ENCODE measurements around the gene VPS37C.

The VPS37C gene

DNA sequence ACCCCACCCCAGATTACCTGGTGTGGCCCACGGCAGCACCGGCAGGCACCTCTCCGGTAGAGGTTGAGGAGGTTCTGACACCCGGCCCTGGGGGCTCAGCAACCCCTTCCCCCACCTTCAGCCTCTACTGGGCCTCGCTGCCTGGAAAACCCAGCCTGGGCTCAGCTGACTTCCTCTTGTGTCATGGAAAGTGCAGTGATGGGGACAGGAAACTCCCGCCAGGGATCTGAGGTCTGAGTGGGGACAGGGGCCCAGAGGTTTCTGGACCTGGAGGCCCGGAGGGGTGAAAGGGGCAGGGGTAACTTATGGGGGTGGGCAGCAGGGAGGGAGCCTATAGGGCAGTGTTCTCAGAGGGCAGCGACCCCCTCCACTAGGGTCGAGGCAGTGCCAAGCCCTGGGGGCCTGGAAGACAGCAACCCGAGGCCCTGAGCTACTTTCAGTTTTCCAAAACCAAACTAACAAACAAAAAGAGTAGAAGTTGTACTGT lies 68.9 kb downstream of the VPS37C start:
- DNase-seq: no peak

DNA sequence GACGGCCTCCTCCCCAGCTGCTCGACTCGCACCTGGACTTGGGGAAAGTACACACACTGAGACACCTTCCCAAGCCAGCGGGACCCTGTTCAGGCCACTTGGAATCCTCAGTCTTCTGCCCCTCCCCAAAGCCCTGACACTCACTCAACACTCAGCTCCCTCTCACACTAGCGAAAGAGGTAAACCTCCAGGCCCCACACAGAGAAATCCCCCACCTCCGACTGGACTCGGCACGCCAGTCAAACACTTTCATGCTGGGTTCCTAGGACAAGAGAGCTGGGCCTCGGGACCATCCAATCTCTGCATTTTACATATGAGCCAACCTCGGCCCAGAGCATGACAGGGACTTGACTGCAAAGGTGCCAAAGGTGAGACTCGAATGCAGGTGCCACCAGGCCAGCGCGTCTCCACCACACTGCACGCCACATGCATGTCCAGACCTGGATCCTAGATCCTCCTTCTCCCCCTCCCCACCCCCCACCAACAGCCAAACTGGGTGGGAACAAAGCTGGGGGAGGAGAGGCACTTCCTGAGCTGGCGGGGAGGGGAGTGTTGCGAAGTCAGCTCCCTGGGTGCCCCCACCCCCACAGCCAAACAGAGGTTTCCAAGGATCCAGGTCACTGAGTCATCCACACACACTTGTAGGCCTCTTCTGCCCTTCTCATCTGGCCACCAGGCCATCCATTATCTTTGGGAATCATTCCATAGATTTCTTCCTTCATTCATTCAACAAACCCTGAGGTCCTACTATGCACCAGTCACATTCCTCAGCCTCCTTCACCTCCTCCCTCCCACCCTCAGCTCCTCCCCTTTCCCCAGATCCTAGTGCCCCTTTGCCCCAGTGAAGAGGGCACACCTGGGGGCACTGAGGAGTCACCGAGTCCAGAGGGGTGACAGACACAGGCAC lies 69.6 kb downstream of the VPS37C start:
- no peak for DNase-seq

DNA sequence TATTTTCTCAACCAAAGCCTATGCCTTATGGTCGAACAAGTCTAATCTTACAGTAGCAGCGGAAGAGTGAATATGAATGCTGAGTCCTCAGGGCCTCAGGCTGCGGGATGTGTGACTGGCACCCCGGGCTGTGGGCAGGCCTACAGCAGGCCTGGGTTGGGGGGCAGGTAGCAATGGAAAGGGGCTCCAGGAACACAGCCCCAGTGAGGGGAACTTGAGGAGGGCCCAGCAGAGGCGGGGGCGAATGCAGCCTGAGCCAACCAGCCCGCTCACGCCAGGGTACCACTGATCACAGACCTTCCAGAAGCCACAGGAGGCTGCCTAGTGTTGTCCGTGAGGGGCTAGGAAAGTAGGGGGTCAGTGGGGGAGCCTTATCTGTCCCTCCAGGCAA lies 70.2 kb downstream of the VPS37C start:
- DNase-seq: no peak

DNA sequence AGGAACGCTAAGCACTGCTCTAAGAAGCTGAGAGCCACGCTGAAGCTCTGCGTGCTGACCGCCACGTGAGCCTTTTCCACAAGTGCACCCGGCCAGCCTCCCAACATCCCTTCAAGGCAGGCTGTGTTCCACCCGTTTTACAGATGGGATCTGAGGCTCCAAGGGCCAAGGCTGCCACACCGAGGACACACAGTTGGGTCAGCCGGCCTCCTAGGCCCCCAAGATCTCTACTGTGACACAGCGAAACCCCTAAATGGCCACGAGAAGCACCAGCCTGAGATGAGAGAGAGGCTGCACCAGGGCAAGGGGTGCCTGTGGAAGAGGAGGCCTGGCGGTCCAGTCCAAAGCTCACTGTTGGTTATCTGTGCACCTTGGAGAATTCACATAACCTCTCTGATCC lies 70.7 kb downstream of the VPS37C start:
- DNase-seq: no peak

DNA sequence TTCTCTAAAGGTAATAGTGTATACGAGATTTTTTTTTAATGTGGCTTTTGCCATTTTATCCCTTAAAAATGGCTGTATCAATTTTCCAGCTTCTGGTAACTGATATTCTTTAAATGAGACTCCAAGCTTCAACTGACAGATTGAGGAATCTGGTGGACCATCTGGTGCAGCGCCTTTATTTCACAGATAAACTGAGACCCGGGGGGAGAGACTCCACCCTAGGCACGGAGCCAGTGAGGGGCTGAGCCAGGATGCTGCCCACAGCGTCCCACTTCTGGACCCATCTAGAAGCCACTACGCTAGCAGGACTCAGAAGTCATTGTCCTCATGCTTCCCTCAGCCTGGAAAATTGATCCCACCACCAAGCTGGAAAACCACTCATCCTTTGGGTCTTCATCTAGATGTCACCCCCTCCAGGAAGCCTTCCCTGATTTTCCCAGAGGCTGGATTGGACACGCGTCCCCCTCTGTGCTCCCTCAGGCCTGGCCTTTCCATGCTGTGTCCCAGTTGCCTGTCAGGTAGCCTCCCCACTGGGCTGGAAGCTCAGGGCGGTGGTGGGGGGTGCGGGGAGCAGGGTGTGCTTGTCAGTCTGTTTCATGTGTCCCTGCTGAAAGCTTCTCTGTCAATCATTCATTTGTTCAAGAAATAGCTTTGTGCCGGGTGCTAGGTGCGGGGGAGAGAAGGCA lies 71.3 kb downstream of the VPS37C start:
- DNase-seq: no peak

DNA sequence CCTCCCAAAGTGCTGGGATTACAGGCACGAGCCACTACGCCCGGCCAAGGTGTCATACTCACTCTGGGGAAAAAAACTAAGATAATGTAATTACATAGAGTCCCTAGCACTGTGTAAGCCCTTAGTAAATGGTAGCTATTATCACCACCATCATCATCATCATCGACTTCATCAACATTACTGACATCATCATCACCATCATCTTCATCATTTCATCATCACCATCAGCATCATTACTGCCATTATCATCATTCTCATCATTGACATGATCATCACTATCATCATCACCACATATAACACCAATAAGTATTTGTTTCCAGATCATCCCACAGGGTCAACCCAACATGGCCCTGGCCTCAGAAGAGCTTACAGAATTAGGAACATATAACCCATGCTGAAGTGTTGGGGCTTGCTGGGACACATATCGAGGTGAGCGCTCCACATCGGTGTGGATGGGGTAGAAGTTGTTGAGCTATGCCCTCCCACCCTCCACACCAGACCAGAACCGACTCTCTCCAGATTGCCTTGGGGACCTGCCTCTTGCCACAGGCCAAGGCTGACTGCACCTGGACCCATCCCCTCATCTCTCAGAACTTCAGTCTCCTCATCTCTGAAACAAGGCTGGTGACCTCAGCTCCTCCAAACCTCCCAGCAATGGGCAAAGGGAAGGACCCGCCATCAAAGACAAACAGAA lies 73.7 kb downstream of the VPS37C start:
- DNase-seq: no peak

DNA sequence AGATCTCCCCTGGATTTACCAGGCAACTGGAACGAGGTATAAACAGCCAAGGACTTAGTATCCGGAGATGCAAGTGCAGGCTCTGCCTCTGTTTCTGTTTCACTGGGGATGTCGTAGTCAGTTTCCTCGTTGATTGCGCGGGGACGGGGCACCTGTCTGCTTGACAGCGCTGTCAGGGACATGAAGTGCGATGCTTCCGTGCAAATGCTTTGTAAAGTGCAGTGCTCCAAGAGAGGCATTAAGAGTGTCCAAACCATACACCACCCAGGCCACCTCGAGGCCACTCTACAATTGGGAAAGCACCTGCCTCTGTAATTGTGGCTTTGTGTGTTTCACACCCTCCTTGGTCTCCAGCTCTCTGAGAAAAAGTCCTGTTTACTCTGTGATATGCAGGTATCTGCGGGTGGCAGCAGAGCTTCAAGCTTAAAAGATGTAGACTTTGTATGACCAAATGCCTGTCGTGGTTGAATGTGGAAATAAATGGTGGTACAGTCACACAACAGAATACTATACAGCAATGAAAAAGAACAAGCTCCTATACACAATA lies 77.6 kb downstream of the VPS37C start:
- no peak for DNase-seq

DNA sequence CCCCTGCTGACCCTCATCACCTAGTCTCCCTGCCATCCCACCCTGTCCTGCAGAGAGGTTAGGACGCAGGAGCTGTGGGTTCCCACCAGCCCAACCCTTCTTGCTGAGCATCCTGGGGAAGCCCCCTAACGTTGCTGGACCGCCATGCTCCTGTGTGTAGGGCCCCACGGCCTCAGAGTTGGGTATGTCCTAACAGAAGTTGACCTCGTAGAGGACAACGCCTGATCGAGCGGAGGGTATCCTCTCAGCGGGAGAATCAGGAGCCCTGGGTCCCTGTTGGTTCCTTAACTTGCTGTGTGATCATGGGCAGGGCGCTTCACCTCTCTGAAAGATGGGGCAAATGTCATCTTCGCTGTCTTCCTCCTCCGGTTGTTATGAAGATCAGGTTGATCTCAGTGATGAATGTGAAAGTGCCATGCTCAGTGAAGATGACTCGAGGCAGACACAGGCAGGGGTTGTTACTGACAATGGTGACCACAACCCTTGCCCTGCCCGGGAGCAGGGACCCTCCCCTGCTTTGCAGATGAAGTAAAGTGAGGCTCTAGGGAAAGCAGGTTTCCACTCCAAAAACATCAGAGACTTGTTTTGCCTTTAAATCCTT lies 78.2 kb downstream of the VPS37C start:
- no peak for DNase-seq

DNA sequence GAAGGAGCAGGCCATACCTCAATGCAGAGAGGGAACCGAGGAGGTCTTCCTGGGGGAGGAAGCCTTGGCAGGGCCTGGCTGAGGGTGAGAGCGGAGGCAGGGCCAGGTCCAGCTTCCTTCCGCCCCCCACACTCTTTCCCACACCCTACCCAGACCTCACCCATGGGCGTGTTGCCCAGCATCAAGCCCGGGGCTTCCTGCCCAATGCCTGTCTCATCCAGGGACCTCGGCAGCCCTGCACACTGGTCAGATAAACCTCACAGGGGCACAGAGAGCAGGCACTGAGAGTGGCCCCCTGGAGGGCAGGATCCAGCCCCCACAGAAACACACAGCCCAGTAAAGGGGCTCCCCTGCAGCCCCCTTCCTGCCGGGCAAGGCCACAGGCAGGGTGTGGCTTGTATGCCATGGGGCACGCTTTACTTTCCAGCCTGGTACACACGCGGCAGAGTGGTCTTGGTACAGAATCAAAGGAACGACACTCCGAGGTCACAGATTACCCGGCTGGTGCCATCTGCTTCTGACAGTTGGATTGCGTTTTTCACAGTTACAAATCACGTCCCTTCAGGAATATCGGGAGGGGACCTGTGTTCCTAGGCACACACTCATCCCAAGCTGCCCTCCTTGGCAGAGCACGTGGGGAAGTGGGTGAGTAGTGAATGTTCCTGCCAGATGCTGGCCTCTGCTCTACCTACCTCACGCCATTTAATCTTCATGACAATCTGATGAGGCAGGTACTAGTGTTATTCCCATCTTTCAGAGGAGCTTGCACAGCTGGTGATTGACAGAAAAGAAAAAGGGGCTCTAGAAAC lies 79.0 kb downstream of the VPS37C start:
- no peak for DNase-seq

DNA sequence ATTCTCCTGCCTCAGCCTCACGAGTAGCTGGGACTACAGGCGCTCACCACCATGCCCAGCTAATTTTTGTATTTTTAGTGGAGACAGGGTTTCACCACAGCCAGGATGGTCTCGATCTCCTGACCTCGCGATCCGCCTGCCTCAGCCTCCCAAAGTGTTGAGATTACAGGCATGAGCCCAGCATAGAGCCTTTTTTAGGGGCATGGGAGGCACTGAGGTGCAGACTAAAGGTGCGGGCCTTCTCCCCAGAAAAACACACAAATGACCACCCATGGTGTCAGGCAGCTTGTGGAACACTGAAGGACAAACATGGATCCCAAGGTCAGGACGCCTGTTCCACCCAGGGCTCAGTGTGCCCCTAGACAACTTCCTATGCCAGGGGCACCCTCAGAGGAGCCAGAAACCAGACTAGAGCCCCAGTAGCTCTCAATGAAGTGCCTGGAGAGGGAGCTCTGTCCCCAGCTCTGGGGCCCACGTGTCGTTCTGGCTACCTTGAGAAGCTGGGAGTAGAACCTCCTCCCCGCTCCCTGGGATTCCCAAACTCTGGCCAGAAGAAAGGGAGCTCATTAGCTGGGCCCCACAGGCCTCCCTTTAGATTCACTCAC lies 80.1 kb downstream of the VPS37C start:
- no peak for DNase-seq

DNA sequence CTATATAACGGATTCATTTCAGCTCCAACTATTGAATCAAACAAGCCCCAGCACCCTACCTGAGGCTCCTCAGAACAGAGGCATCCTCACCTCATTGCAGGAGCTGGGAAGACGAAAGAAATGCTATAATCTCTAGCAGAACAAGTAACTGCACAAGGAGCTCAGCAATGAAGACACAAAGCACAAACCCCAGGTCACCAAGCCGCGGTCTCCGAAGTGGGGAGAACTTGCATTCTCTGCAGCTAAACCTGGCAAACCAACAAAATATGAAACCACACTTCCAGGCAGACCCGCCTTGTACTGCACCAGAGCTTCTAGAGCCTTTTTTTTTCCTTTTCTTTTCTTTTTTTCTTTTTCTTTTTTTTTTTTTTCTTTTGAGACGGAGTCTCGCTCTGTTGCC lies 80.7 kb downstream of the VPS37C start:
- no peak for DNase-seq

Measured in NCI-H345 (cell line).